PFSK-1 (cell line): ENCODE data around the gene KCNG4.

Experiments used
- FOXP2 ChIP-seq: optimal IDR thresholded peaks from 2 replicates; pipeline ENCODE3; 2011; ENCODE audit warnings: borderline replicate concordance, control low read depth, inconsistent platforms; ENCODE audit not compliant: insufficient read depth; ENCODE audit errors: extremely low read length, extremely low read depth
- POLR2AphosphoS5 ChIP-seq: IDR thresholded peaks from 2 replicates; pipeline ENCODE4 v1.6.1; 2012; ENCODE audit warnings: low read depth, mild to moderate bottlenecking, control low read depth, low read length, moderate library complexity
- SIN3A ChIP-seq: IDR thresholded peaks from 2 replicates; pipeline ENCODE4 v1.6.1; 2012; ENCODE audit warnings: mild to moderate bottlenecking, low read length, moderate library complexity, borderline replicate concordance; ENCODE audit not compliant: insufficient read depth
- TAF1 ChIP-seq: IDR thresholded peaks from 2 replicates; pipeline ENCODE4 v1.6.1; 2012; ENCODE audit warnings: low read length, control low read depth, borderline replicate concordance; ENCODE audit not compliant: insufficient read depth
- TF ChIP-seq, protein P1 (sequence below), 2 experiments: IDR thresholded peaks; 2 replicates each; pipeline versions ENCODE4 v1.6.1 to v1.8.0; 2011 to 2012; ENCODE audit warnings: low read depth in 2 of 2, low read length in 2 of 2, control low read depth in 1 of 2, inconsistent platforms in 1 of 2, mild to moderate bottlenecking in 1 of 2, moderate library complexity in 1 of 2; ENCODE audit not compliant: insufficient read depth in 1 of 2

Gene KCNG4

DNA sequence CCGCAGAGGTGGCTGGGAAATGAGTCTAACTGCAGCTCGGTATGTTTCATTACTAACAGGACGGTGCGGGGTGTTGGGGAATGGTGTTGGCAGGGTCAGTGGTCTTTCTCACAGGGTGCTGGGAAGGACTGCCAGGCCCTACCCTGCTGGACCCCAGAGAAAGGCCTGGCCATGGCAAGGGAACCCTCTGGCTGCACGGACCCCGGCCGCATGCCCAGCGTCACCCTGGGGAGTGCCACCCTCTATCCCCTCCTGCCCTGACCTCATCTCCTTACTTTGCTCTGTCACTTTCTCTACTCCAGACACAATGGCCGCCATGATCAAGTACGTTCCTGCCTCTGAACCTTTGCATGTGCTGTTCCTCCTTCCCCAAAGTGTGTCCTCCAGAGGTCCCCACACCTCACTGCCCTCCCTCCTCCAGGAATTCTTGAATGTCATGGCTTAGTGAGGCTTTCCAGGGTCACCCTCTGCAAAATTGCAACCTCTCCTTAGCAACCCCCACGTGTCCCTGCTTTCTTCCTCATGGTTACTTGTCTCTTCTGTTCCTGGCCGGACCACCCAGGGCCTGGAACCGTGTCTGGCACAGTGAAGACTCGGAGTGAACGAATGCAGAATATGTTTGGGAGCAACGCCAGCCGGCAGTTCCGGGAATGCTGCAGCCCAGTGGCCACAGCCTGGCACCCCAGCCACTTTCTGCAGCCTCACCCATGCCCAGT, 33.7 kb downstream of the KCNG4 start:
- TF ChIP-seq POLR2AphosphoS5 (no peak), FOXP2 (no peak), TAF1 (no peak), SIN3A (no peak)
- TF ChIP-seq, protein P1, sequence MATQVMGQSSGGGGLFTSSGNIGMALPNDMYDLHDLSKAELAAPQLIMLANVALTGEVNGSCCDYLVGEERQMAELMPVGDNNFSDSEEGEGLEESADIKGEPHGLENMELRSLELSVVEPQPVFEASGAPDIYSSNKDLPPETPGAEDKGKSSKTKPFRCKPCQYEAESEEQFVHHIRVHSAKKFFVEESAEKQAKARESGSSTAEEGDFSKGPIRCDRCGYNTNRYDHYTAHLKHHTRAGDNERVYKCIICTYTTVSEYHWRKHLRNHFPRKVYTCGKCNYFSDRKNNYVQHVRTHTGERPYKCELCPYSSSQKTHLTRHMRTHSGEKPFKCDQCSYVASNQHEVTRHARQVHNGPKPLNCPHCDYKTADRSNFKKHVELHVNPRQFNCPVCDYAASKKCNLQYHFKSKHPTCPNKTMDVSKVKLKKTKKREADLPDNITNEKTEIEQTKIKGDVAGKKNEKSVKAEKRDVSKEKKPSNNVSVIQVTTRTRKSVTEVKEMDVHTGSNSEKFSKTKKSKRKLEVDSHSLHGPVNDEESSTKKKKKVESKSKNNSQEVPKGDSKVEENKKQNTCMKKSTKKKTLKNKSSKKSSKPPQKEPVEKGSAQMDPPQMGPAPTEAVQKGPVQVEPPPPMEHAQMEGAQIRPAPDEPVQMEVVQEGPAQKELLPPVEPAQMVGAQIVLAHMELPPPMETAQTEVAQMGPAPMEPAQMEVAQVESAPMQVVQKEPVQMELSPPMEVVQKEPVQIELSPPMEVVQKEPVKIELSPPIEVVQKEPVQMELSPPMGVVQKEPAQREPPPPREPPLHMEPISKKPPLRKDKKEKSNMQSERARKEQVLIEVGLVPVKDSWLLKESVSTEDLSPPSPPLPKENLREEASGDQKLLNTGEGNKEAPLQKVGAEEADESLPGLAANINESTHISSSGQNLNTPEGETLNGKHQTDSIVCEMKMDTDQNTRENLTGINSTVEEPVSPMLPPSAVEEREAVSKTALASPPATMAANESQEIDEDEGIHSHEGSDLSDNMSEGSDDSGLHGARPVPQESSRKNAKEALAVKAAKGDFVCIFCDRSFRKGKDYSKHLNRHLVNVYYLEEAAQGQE (IDR thresholded peaks at IDR 0.05; ENCODE audit: insufficient read depth in 1 of 2, low read depth in 2 of 2, low read length in 2 of 2), result no peak

DNA sequence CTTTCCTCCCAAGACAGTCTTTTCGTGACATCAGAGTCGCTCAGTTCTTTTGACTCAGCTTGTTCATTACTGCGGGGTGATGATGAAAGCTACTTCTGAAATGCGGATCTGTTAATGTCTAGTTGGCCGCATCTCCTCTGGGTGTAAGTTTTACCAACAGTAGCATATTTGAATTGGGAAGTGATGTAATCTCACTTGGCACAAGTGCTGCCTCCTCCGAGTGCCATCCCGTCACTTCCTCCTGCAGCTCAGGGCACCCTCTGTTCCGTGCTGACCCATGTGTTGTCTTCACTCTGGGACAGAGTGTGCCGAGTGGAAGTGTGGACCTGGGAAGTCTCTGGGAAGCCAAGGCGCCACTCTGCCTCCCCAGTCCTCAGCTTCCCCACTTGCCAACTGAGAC, 40.0 kb downstream of the KCNG4 start:
- TF ChIP-seq SIN3A (no peak), TAF1 (no peak), POLR2AphosphoS5 (no peak), FOXP2 (no peak)
- TF ChIP-seq, protein P1 (IDR thresholded peaks at IDR 0.05; ENCODE audit: insufficient read depth in 1 of 2, low read depth in 2 of 2, low read length in 2 of 2), result no peak

DNA sequence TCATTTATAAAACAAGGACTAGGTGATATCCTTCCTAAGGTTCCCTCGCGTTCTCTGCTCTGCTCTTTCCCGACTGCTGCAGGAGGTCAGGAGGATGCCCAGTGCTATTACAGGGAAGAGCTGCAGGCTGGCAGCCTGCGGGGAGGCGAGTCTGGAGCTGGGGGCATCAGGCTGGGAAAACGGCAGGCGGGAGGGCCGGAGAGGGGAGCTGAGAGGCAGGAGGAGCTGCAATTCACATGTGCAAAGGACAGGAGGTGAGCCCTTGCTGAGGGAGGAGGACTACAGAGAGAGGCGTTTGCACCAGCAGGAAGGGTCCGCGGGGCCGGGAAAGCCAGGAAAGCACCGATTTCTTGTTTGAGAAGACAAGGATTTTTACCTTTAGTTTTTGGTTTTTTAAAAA, 40.7 kb downstream of the KCNG4 start:
- TF ChIP-seq SIN3A, result no peak
- TF ChIP-seq POLR2AphosphoS5, result no peak
- no peak for TF ChIP-seq TAF1
- no peak for TF ChIP-seq FOXP2
- TF ChIP-seq, protein P1 (IDR thresholded peaks at IDR 0.05; ENCODE audit: insufficient read depth in 1 of 2, low read depth in 2 of 2, low read length in 2 of 2), result no peak

DNA sequence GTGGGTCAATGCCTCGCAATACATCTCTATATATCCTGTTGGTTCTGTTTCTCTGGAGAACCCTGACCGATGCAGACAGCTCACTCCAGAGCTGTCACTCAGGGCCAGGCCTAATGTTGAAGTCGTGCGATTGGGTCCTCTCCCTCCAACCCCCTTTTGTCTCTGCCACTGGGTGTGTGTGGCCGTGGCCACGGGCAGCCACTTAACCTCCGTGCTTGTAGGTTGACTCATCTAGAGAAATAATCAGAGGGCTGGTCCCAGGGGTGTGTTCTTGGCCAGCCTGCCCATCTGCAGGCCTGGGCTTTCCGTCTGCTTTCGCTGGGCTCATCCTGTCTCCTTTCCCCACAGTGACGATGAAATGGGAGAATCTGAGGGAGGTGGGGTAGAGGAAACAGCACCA, 41.4 kb downstream of the KCNG4 start:
- TF ChIP-seq, protein P1 (IDR thresholded peaks at IDR 0.05; ENCODE audit: insufficient read depth in 1 of 2, low read depth in 2 of 2, low read length in 2 of 2), result no peak
- TF ChIP-seq TAF1 (no peak), FOXP2 (no peak), SIN3A (no peak), POLR2AphosphoS5 (no peak)

DNA sequence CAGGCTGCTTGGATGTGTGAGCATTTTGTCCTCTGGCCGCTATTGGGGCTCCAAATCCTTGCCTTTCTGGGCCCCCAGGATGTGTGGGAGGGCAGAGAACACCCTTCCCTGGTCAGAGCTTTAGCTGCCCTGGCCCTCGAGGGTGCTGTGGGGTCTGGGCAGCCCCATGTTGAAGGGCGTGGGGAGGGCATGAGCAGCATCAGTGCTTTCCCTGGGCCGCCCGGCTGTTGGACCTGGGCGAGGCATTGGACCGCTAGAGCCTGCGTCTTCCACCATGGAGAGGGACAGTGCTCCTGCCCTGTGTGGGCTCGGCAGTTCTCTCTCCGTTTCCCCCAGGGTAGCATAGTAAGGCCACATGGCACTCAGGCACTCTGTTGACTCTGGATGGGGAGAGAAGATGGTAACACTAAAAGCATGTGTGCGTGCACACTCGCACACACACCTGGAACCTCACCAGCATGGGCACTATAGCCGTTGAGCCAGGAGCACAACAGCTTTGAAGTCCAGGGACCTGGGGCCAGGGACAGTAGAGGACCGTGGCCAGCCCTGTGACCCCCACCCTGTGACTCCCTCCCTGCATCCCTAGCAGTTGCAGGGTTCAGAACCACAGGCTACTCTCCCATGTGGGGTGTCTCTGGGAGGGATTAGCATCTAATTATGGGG, 42.2 kb downstream of the KCNG4 start:
- TF ChIP-seq TAF1 (no peak), SIN3A (no peak), FOXP2 (no peak), POLR2AphosphoS5 (no peak)
- TF ChIP-seq, protein P1 (IDR thresholded peaks at IDR 0.05; ENCODE audit: insufficient read depth in 1 of 2, low read depth in 2 of 2, low read length in 2 of 2), result no peak
